B cell (primary cell): ENCODE results near the gene OR2J3. TPM values are rescaled to one million over a fixed set of nuclear protein-coding genes. Genes with fewer than 3 reads are reported as not detected.

Experiments
- ATAC-seq: fragments of 200-7000 bp; cut with Tn5 transposase; one replicate; pipeline ENCODE4 v1.10.0; 2021; ENCODE audit warnings: low read depth, mild to moderate bottlenecking, moderate number of reproducible peaks, moderate library complexity
- CTCF ChIA-PET: fragments of 350-600 bp; sonication (Branson Sonifier 250); formaldehyde crosslinking; loops from one replicate; lab custom pipeline; 2021; ENCODE audit warnings: antibody characterized with exemption, inconsistent platforms; lab: Charles Lee
- POLR2A ChIA-PET: fragments of 350-600 bp; sonication (Branson Sonifier 250); formaldehyde crosslinking; loops from one replicate; lab custom pipeline; 2021; ENCODE audit warnings: antibody characterized with exemption; lab: Charles Lee
- DNase-seq: peaks from one replicate; pipeline ENCODE4 v3.0.0; 2013
- H2AFZ ChIP-seq: 2 replicates; pipeline ENCODE4 v1.6.1; 2012; ENCODE audit warnings: mild to moderate bottlenecking, low read depth, low read length; ENCODE audit not compliant: insufficient read depth, poor library complexity, severe bottlenecking
- H3K27ac ChIP-seq, 2 donors: 1 replicate in 1 of 2; 2 replicates in 1 of 2; pipeline ENCODE4 v1.5.1; 2012 to 2013; ENCODE audit warnings: low read length in 2 of 2, mild to moderate bottlenecking in 2 of 2, moderate library complexity in 1 of 2
- H3K27me3 ChIP-seq, 4 experiments: fragments of 200-600 bp in 1 of 4; sonication (generic) in 1 of 4; replicated peaks in 1 of 4; 1 replicate in 2 of 4; 2 replicates in 2 of 4; pipeline versions ENCODE4 v1.6.1 to v1.7.0; 2013 to 2016; ENCODE audit warnings: low read length in 3 of 4, mild to moderate bottlenecking in 2 of 4, mixed read lengths in 1 of 4, moderate library complexity in 1 of 4; ENCODE audit not compliant: insufficient read depth in 4 of 4, control insufficient read depth in 3 of 4; ENCODE audit errors: control extremely low read depth in 1 of 4
- H3K36me3 ChIP-seq, 2 experiments: replicated peaks in 1 of 2; 1 replicate in 1 of 2; 2 replicates in 1 of 2; pipeline versions ENCODE4 v1.6.1 to v1.7.1; 2013; ENCODE audit warnings: low read length in 1 of 2; ENCODE audit not compliant: insufficient read depth in 2 of 2, control insufficient read depth in 1 of 2; ENCODE audit errors: control extremely low read depth in 1 of 2, extremely low read depth in 1 of 2
- H3K4me1 ChIP-seq, 2 donors: fragments of 200-600 bp in 1 of 2; sonication (generic) in 1 of 2; 1 replicate in 1 of 2; 2 replicates in 1 of 2; pipeline versions ENCODE4 v1.5.1 to v1.6.1; 2013 to 2017; ENCODE audit warnings: low read length in 2 of 2; ENCODE audit not compliant: control insufficient read depth in 2 of 2, insufficient read depth in 2 of 2
- H3K4me2 ChIP-seq: replicated peaks from 2 replicates; pipeline ENCODE3; 2012; ENCODE audit warnings: mild to moderate bottlenecking, low read depth, low read length; ENCODE audit not compliant: poor library complexity, severe bottlenecking
- H3K4me3 ChIP-seq, 5 experiments: fragments of 200-600 bp in 1 of 5; sonication (generic) in 1 of 5; 1 replicate in 3 of 5; 2 replicates in 2 of 5; pipeline versions ENCODE4 v1.5.1 to v1.7.0; 2011 to 2016; ENCODE audit warnings: low read length in 4 of 5, mild to moderate bottlenecking in 4 of 5, low read depth in 2 of 5, control low read depth in 1 of 5, moderate library complexity in 1 of 5; ENCODE audit not compliant: insufficient read depth in 1 of 5; ENCODE audit errors: control extremely low read depth in 1 of 5, extremely low read depth in 1 of 5
- H3K79me2 ChIP-seq: fragments of 200-600 bp; sonication (generic); one replicate; pipeline ENCODE4 v1.6.0; 2016; ENCODE audit warnings: low read length; ENCODE audit not compliant: control insufficient read depth, insufficient read depth
- H3K9ac ChIP-seq: fragments of 200-600 bp; sonication (generic); 2 replicates; pipeline ENCODE4 v1.6.1; 2017; ENCODE audit warnings: mild to moderate bottlenecking, low read length, moderate library complexity
- H3K9me3 ChIP-seq, 3 donors: one replicate each; pipeline versions ENCODE4 v1.6.1 to v1.7.1; 2013; ENCODE audit warnings: low read length in 2 of 3; ENCODE audit not compliant: control insufficient read depth in 2 of 3, insufficient read depth in 1 of 3; ENCODE audit errors: control extremely low read depth in 1 of 3
- H4K20me1 ChIP-seq: 2 replicates; pipeline ENCODE4 v1.6.0; 2012; ENCODE audit warnings: mild to moderate bottlenecking, low read length; ENCODE audit not compliant: insufficient read depth, control insufficient read depth, poor library complexity, severe bottlenecking
- H3K27ac Mint-ChIP-seq: one replicate; pipeline ENCODE4 v1.8.0; 2021; ENCODE audit warnings: mixed read lengths
- H3K27me3 Mint-ChIP-seq: one replicate; pipeline ENCODE4 v1.8.0; 2021; ENCODE audit warnings: mixed read lengths
- H3K4me1 Mint-ChIP-seq: one replicate; pipeline ENCODE4 v1.8.0; 2021; ENCODE audit warnings: mixed read lengths
- H3K4me3 Mint-ChIP-seq: one replicate; pipeline ENCODE4 v1.8.0; 2021; ENCODE audit warnings: mixed read lengths
- H3K9me3 Mint-ChIP-seq: one replicate; pipeline ENCODE4 v1.8.0; 2022; ENCODE audit warnings: mixed read lengths; ENCODE audit not compliant: insufficient read depth
- CTCF ChIP-seq: fragments of 200-600 bp; IDR thresholded peaks from one replicate; pipeline ENCODE4 v1.8.0; 2022; ENCODE audit warnings: antibody characterized with exemption, mild to moderate bottlenecking
- EZH2 ChIP-seq: IDR thresholded peaks from 2 replicates; pipeline ENCODE4 v1.6.1; 2012; ENCODE audit warnings: borderline replicate concordance, low read depth, mild to moderate bottlenecking, moderate library complexity, low read length; ENCODE audit not compliant: insufficient read depth, poor library complexity, severe bottlenecking
- WGBS: methylation state at CpG from one replicate; pipeline ENCODE4 v1.1.5; 2013; ENCODE audit warnings: missing lambda C conversion rate; ENCODE audit not compliant: insufficient coverage; 5-methylcytosine and 5-hydroxymethylcytosine counted together
- intact Hi-C: fragments of 100-400 bp; cut with micrococcal nuclease; formaldehyde crosslinking; loops from one replicate; pipeline ENCODE4 v1.10.0; 2022
- polyA minus RNA-seq: library from RNA; depleted of rRNA, polyadenylated mRNA; stranded (reverse); fragments of >200 nt; gene quantifications from 2 replicates; pipeline ENCODE4 v1.2.3, GENCODE V29; 2012
- polyA plus RNA-seq: library from polyadenylated mRNA; depleted of rRNA; stranded (reverse); fragments of >200 nt; gene quantifications from 2 replicates; pipeline ENCODE4 v1.2.3, GENCODE V29; 2012
- total RNA-seq, 2 donors: library from RNA; stranded (reverse); fragments of 120-200 nt in 1 of 2; gene quantifications; 1 replicate in 1 of 2; 2 replicates in 1 of 2; pipeline versions ENCODE4 v1.2.3 to v1.2.4, GENCODE V29; 2013 to 2022

Gene OR2J3
- not detected in 2 replicates for total RNA-seq
- not detected for total RNA-seq (2013)
- not detected in 2 replicates for polyA plus RNA-seq
- polyA minus RNA-seq = 0.29 TPM in 1 of 2 replicates, not detected in the other

- DNase-seq = no peak
- CTCF ChIA-PET = interaction anchor here (0.5 to 0.6 kb wide), 2 partner anchors 1845 to 1851 kb away, joined by 3 read pairs; no protein-coding TSS in a partner anchor
- intact Hi-C loops = no loop called here
- H4K20me1 ChIP-seq = no peaks in the 10 kb centered on the region
- no peaks in the 10 kb centered on the region for H3K9me3 ChIP-seq
- H3K9ac ChIP-seq = no peak within 1 kb of the TSS
- no peak within 1 kb of the TSS for H3K27ac ChIP-seq
- Mint-ChIP-seq H3K27me3 (peaks cover 42% of the 10 kb centered on the region), H3K4me1 (no peaks in the 10 kb centered on the region), H3K4me3 (no peak within 1 kb of the TSS), H3K9me3 (peaks cover 3% of the 10 kb centered on the region), H3K27ac (no peak within 1 kb of the TSS)
- H2AFZ ChIP-seq = no peak within 1 kb of the TSS
- H3K4me3 ChIP-seq = no peak within 1 kb of the TSS
- no peaks in the 10 kb centered on the region for H3K79me2 ChIP-seq
- H3K27me3 ChIP-seq = peaks cover 0 to 9% (median 3%) of the 10 kb centered on the region in 4 experiments
- no peak for ATAC-seq
- POLR2A ChIA-PET = no interaction called here
- no peak within 1 kb of the TSS for H3K4me2 ChIP-seq
- no peaks in the 10 kb centered on the region for H3K4me1 ChIP-seq
- no peak for TF ChIP-seq CTCF
- TF ChIP-seq EZH2 = no peak
- WGBS = 56% methylated on average over 1 of the region's 1 CpG
- H3K36me3 ChIP-seq = no peaks in the 10 kb centered on the region
Observed at GRCh38 chr6:29107758-29108157, at the start of gene OR2J3. OR2J3 (plus strand) TSS chr6:29108058; CDS start chr6:29111891, 3,833 bp downstream.

- H2AFZ ChIP-seq = no peak overlapping the region
- H3K4me2 ChIP-seq = no peak overlapping the region
- no peaks in the 10 kb centered on the region for H3K36me3 ChIP-seq
- Mint-ChIP-seq H3K27ac (no peak overlapping the region), H3K27me3 (peaks cover 24% of the 10 kb centered on the region), H3K9me3 (peaks cover 5% of the 10 kb centered on the region), H3K4me1 (no peaks in the 10 kb centered on the region), H3K4me3 (no peak overlapping the region)
- ChIA-PET POLR2A (no interaction called here), CTCF (no interaction called here)
- no peak overlapping the region for H3K27ac ChIP-seq
- peaks cover 0 to 9% (median 2%) of the 10 kb centered on the region in 4 experiments for H3K27me3 ChIP-seq
- H3K79me2 ChIP-seq = no peaks in the 10 kb centered on the region
- DNase-seq (peak; percentile 17), ATAC-seq (no peak)
- no peak overlapping the region for H3K9ac ChIP-seq
- H3K4me3 ChIP-seq = no peak overlapping the region
- WGBS = 43% methylated on average over 5 of the region's 9 CpGs
- no peaks in the 10 kb centered on the region for H4K20me1 ChIP-seq
- peak; percentile 40 for TF ChIP-seq CTCF
- TF ChIP-seq EZH2 = no peak
- intact Hi-C loops = no loop called here
- no peaks in the 10 kb centered on the region for H3K9me3 ChIP-seq
- H3K4me1 ChIP-seq = no peaks in the 10 kb centered on the region
Observed at GRCh38 chr6:29071831-29072723, 35.8 kb upstream of the OR2J3 start.
